Calu3 (cell line): ENCODE results near the gene GRIK2. TPM values are rescaled to one million over a fixed set of nuclear protein-coding genes. Genes with fewer than 3 reads are reported as not detected.

ENCODE experiments used
- BruUV-seq: library from RNA; stranded (reverse); fragments of 400-500 nt; replicated peaks from 2 replicates; lab custom pipeline; 2021; lab: Mats Ljungman, UMichigan
- CTCF ChIA-PET: fragments of 300-600 bp; sonication (Branson Sonifier 250); formaldehyde crosslinking; loops from one replicate; lab custom pipeline; 2022; ENCODE audit warnings: antibody characterized with exemption; lab: Charles Lee
- DNase-seq: peaks from one replicate; pipeline ENCODE4 v3.0.0; 2022
- H3K27ac Mint-ChIP-seq: one replicate; pipeline ENCODE4 v1.8.0; 2022; ENCODE audit warnings: mixed read lengths; ENCODE audit not compliant: unreplicated experiment
- H3K27me3 Mint-ChIP-seq: one replicate; pipeline ENCODE4 v1.8.0; 2022; ENCODE audit warnings: mixed read lengths; ENCODE audit not compliant: unreplicated experiment
- H3K36me3 Mint-ChIP-seq: one replicate; pipeline ENCODE4 v1.8.0; 2022; ENCODE audit warnings: mild to moderate bottlenecking, moderate library complexity, mixed read lengths; ENCODE audit not compliant: insufficient read depth, unreplicated experiment
- H3K4me1 Mint-ChIP-seq: one replicate; pipeline ENCODE4 v1.8.0; 2022; ENCODE audit warnings: mild to moderate bottlenecking, low read depth, mixed read lengths; ENCODE audit not compliant: unreplicated experiment
- H3K4me3 Mint-ChIP-seq: one replicate; pipeline ENCODE4 v1.8.0; 2022; ENCODE audit warnings: mild to moderate bottlenecking, low read depth, moderate library complexity, mixed read lengths; ENCODE audit not compliant: unreplicated experiment
- H3K9me3 Mint-ChIP-seq: one replicate; pipeline ENCODE4 v1.8.0; 2022; ENCODE audit warnings: low read depth, mixed read lengths; ENCODE audit not compliant: unreplicated experiment
- intact Hi-C: fragments of 100-400 bp; cut with micrococcal nuclease; formaldehyde crosslinking; loops from one replicate; pipeline ENCODE4 v1.10.0; 2022; ENCODE audit not compliant: unreplicated experiment
- total RNA-seq: library from RNA; stranded (reverse); gene quantifications from 2 replicates; pipeline ENCODE4 v1.2.3, GENCODE V29; 2022
- TF ChIP-seq, protein P1 (sequence below): fragments of 200-600 bp; IDR thresholded peaks from one replicate; pipeline ENCODE4 v1.8.0; 2022; ENCODE audit warnings: antibody characterized with exemption; ENCODE audit not compliant: unreplicated experiment

The GRIK2 gene
- total RNA-seq, 1 experiment from 2014 or later: 3.3 TPM

DNA sequence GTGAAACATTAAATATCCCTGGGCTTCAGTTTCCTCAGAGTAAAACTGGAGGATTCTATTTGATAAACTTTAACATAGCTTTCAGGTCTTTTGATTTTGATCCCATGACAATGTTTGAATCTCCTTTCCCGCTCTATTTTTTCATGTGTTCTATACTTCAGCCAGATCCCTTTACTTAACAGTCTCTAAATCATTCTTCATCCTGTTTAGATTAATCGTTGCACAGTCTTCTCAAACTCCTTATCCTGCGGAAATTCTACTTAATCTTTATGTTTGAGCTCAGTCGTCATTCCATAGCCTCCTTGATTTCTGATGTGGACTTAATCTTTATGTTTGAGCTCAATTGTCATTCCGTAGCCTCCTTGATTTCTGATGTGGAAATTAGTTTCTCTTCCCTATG lies 57.4 kb downstream of the GRIK2 start:
- TF ChIP-seq, protein P1, sequence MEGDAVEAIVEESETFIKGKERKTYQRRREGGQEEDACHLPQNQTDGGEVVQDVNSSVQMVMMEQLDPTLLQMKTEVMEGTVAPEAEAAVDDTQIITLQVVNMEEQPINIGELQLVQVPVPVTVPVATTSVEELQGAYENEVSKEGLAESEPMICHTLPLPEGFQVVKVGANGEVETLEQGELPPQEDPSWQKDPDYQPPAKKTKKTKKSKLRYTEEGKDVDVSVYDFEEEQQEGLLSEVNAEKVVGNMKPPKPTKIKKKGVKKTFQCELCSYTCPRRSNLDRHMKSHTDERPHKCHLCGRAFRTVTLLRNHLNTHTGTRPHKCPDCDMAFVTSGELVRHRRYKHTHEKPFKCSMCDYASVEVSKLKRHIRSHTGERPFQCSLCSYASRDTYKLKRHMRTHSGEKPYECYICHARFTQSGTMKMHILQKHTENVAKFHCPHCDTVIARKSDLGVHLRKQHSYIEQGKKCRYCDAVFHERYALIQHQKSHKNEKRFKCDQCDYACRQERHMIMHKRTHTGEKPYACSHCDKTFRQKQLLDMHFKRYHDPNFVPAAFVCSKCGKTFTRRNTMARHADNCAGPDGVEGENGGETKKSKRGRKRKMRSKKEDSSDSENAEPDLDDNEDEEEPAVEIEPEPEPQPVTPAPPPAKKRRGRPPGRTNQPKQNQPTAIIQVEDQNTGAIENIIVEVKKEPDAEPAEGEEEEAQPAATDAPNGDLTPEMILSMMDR: no peak
- Mint-ChIP-seq H3K4me3 (no peak overlapping the region), H3K4me1 (no peaks in the 10 kb centered on the region), H3K36me3 (no peaks in the 10 kb centered on the region), H3K27me3 (no peaks in the 10 kb centered on the region), H3K9me3 (no peaks in the 10 kb centered on the region), H3K27ac (no peak overlapping the region)
- DNase-seq: no peak
- BruUV-seq: no TSS peak
- intact Hi-C loops: no loop called here
- CTCF ChIA-PET: no interaction called here

DNA sequence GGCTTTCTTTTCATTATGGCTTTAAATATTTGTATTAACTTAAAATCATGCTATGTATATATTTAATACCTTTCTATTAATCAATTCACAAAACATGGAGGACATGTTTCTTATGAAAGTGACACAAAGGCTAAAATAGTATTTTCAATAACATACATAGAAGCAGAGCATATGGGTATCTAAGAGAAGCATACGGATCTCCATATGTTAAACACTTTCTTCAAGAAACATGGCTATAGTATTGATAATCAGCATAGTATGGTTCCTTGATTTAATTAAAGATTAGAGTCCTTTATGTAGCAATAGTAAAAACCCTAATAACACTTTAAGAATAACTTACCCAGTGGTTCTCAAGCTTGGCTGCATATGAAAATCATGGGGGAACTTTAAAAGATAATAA lies 58.5 kb downstream of the GRIK2 start:
- no TSS peak for BruUV-seq
- no peak overlapping the region for H3K27ac Mint-ChIP-seq
- H3K27me3 Mint-ChIP-seq: no peaks in the 10 kb centered on the region

DNA sequence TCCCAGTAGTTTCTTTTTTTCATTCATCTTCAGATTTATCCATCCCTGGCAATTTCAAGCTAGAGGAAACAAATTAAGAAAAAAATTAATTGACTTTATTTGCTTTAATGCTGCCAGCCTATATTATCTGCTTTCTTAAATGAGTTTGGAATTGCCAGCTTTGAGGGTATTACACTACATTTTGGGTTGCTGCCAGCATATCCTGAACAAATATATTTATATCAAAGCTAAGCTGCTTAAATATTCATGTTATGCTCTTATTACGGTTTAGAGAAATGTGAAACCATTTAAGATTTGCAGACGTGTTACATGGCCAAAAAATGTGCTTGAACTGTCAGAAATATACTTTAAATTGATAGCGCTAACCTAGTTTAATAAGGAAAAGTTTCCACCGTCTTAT lies 59.7 kb downstream of the GRIK2 start:
- Mint-ChIP-seq H3K27me3 (no peaks in the 10 kb centered on the region), H3K9me3 (no peaks in the 10 kb centered on the region), H3K36me3 (no peaks in the 10 kb centered on the region), H3K4me3 (no peak overlapping the region), H3K4me1 (no peaks in the 10 kb centered on the region), H3K27ac (no peak overlapping the region)
- intact Hi-C loops: no loop called here
- DNase-seq: no peak
- no TSS peak for BruUV-seq
- TF ChIP-seq, protein P1: no peak
- CTCF ChIA-PET: interaction anchor here (0.7 kb wide), 1 partner anchor 364 kb away, joined by 4 read pairs; no protein-coding TSS in a partner anchor

More for the DNA sequence above, 58.5 kb downstream of the GRIK2 start:
- Mint-ChIP-seq H3K9me3 (no peaks in the 10 kb centered on the region), H3K36me3 (no peaks in the 10 kb centered on the region), H3K4me1 (no peaks in the 10 kb centered on the region), H3K4me3 (no peak overlapping the region)
- CTCF ChIA-PET: no interaction called here
- DNase-seq: no peak
- intact Hi-C loops: no loop called here
- TF ChIP-seq, protein P1: no peak

DNA sequence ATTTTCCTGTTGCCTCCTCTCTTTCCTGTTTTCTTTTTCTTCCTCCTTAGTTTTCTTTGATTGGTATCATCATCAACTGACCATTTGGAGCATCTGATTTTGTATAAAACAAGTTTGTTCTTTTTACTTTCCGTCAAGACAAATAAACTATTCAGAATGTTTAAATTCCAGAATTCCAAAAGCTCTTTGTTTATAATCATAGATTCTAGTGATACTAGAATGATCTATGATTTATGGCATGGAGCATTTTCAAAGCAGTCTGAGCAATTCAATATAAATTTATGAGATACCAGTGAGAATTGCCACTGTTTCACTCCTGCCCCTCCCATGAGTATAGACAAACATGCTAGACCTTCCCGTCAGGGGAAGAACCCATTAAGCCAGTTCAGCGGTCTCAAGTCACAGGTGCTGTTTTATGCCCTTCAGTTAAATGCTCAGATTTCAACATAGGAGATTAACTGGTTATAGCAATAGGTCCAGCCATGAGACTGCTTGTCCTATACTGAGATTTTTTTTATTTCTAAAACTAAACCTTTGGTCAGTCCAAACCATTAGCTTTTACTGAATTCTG lies 60.7 kb downstream of the GRIK2 start:
- TF ChIP-seq, protein P1: no peak
- no TSS peak for BruUV-seq
- no peak for DNase-seq

More for the DNA sequence above, 60.7 kb downstream of the GRIK2 start:
- no peaks in the 10 kb centered on the region for H3K27me3 Mint-ChIP-seq
- no peak overlapping the region for H3K4me3 Mint-ChIP-seq
- intact Hi-C loops: no loop called here
- CTCF ChIA-PET: no interaction called here
- no peaks in the 10 kb centered on the region for H3K4me1 Mint-ChIP-seq
- H3K27ac Mint-ChIP-seq: no peak overlapping the region
- H3K9me3 Mint-ChIP-seq: no peaks in the 10 kb centered on the region
- no peaks in the 10 kb centered on the region for H3K36me3 Mint-ChIP-seq
